HEK293 (cell line): ENCODE results near the gene ZNF462.

Experiments used
- ATF2 ChIP-seq: fragments of 450-650 bp; formaldehyde crosslinking; IDR thresholded peaks from 2 replicates; pipeline ENCODE4 v1.5.1; 2016; ENCODE audit warnings: missing biosample characterization, missing genetic modification characterization, low read depth
- CTCF ChIP-seq: fragments of 450-650 bp; formaldehyde crosslinking; IDR thresholded peaks from 2 replicates; pipeline ENCODE4 v1.5.1; 2016; ENCODE audit warnings: missing biosample characterization, missing genetic modification characterization
- MEIS1 ChIP-seq: sonication (generic); formaldehyde crosslinking; IDR thresholded peaks from 2 replicates; pipeline ENCODE4 v1.8.1; 2022; ENCODE audit warnings: missing genetic modification reagents, mild to moderate bottlenecking, borderline replicate concordance
- REST ChIP-seq: fragments of 450-650 bp; formaldehyde crosslinking; IDR thresholded peaks from 2 replicates; pipeline ENCODE4 v1.5.1; 2016; ENCODE audit warnings: missing biosample characterization, missing genetic modification characterization
- ZBTB44 ChIP-seq: fragments of 450-650 bp; IDR thresholded peaks from 2 replicates; pipeline ENCODE4 v1.5.1; 2018; ENCODE audit warnings: missing biosample characterization, mild to moderate bottlenecking, missing genetic modification characterization
- ZNF174 ChIP-seq: fragments of 450-650 bp; formaldehyde crosslinking; IDR thresholded peaks from 2 replicates; pipeline ENCODE4 v1.5.0; 2017; ENCODE audit warnings: missing biosample characterization, mild to moderate bottlenecking, missing genetic modification characterization
- ZNF24 ChIP-seq: fragments of 450-650 bp; formaldehyde crosslinking; IDR thresholded peaks from 2 replicates; pipeline ENCODE4 v1.5.1; 2016; ENCODE audit warnings: missing biosample characterization, missing genetic modification characterization
- ZNF449 ChIP-seq: fragments of 450-650 bp; formaldehyde crosslinking; IDR thresholded peaks from 2 replicates; pipeline ENCODE4 v1.5.1; 2017; ENCODE audit warnings: missing biosample characterization, mild to moderate bottlenecking, missing genetic modification characterization, moderate library complexity
- ZNF776 ChIP-seq: fragments of 450-650 bp; formaldehyde crosslinking; IDR thresholded peaks from 2 replicates; pipeline ENCODE4 v1.5.0; 2017; ENCODE audit warnings: missing biosample characterization, missing genetic modification characterization, borderline replicate concordance
- ZNF792 ChIP-seq: fragments of 450-650 bp; formaldehyde crosslinking; IDR thresholded peaks from 2 replicates; pipeline ENCODE4 v1.5.1; 2016; ENCODE audit warnings: missing biosample characterization, missing genetic modification characterization
- ZSCAN4 ChIP-seq: fragments of 450-650 bp; formaldehyde crosslinking; IDR thresholded peaks from 2 replicates; pipeline ENCODE4 v1.5.1; 2017; ENCODE audit warnings: missing biosample characterization, missing genetic modification characterization

GRCh38 chr9:106874031-106874430 is 11.1 kb downstream of the ZNF462 start:
- TF ChIP-seq ZBTB44 (tag by site-specific recombination) (no peak), CTCF (tag by site-specific recombination) (no peak), ATF2 (tag by site-specific recombination) (no peak), REST (tag by site-specific recombination) (no peak), ZNF174 (tag by site-specific recombination) (no peak), ZNF24 (tag by site-specific recombination) (no peak), ZNF449 (tag by site-specific recombination) (no peak), ZSCAN4 (no peak), ZNF792 (tag by site-specific recombination) (no peak), ZNF776 (tag by site-specific recombination) (no peak), MEIS1 (CRISPR knock-in tag) (no peak)
